Endothelial cell of umbilical vein (primary cell): Measurements from ENCODE around the gene DMWD. TPM values are rescaled to one million over a fixed set of nuclear protein-coding genes. Genes with fewer than 3 reads are reported as not detected.

Source experiments
- BruUV-seq: library from RNA; stranded (reverse); fragments of 400-500 nt; replicated peaks from 2 replicates; lab custom pipeline; 2021; lab: Mats Ljungman, UMichigan
- CTCF ChIA-PET: fragments of 300-600, 350-600 bp; sonication (Branson Sonifier 250); formaldehyde crosslinking; loops from one replicate; lab custom pipeline; 2021; ENCODE audit warnings: antibody characterized with exemption, inconsistent platforms; lab: Charles Lee
- POLR2A ChIA-PET: fragments of 300-600, 350-600 bp; sonication (Branson Sonifier 250); formaldehyde crosslinking; loops from one replicate; lab custom pipeline; 2021; ENCODE audit warnings: antibody characterized with exemption, inconsistent platforms; lab: Charles Lee
- DNase-seq: peaks from one replicate; pipeline ENCODE4 v3.0.0-alpha.2; 2011; ENCODE audit warnings: low read depth, low spot score
- FAIRE-seq: peaks from 2 replicates; lab custom pipeline; 2011; peaks lifted over from hg19 to GRCh38; lab: Jason Lieb, UNC
- H2AFZ ChIP-seq: 2 replicates; pipeline ENCODE4 v1.6.0; 2012; ENCODE audit warnings: low read depth, low read length, control low read depth, inconsistent platforms
- H3K27ac ChIP-seq: 2 replicates; pipeline ENCODE4 v1.5.1; 2011; ENCODE audit warnings: low read depth, mild to moderate bottlenecking, control low read depth, low read length, moderate library complexity; ENCODE audit not compliant: insufficient read depth
- H3K27me3 ChIP-seq, 2 experiments: 2 replicates each; pipeline versions ENCODE4 v1.6.0 to v1.6.1; 2011; ENCODE audit warnings: low read length in 2 of 2, mixed read lengths in 1 of 2; ENCODE audit not compliant: control insufficient read depth in 2 of 2, insufficient read depth in 2 of 2
- H3K36me3 ChIP-seq, 2 experiments: 2 replicates in 1 of 2; 3 replicates in 1 of 2; pipeline ENCODE4 v1.5.1; 2011; ENCODE audit warnings: low read length in 2 of 2, mild to moderate bottlenecking in 1 of 2, moderate library complexity in 1 of 2; ENCODE audit not compliant: control insufficient read depth in 2 of 2, insufficient read depth in 2 of 2; ENCODE audit errors: extremely low read depth in 1 of 2
- H3K4me1 ChIP-seq: 3 replicates; pipeline ENCODE4 v1.5.1; 2011; ENCODE audit warnings: mild to moderate bottlenecking, low read length; ENCODE audit not compliant: control insufficient read depth, insufficient read depth; ENCODE audit errors: extremely low read depth
- H3K4me2 ChIP-seq: 2 replicates; pipeline ENCODE4 v1.6.1; 2011; ENCODE audit warnings: low read length, control low read depth, mixed read lengths; ENCODE audit not compliant: insufficient read depth
- H3K4me3 ChIP-seq, 3 experiments: fragments of 200-600 bp in 1 of 3; sonication (generic), shearing (Covaris generic) in 1 of 3; replicated peaks in 1 of 3; 2 replicates each; pipeline ENCODE4 v1.5.1; 2011 to 2016; ENCODE audit warnings: control low read depth in 3 of 3, low read length in 3 of 3, mild to moderate bottlenecking in 2 of 3, inconsistent platforms in 1 of 3, low read depth in 1 of 3, moderate library complexity in 1 of 3; ENCODE audit not compliant: insufficient read depth in 1 of 3
- H3K79me2 ChIP-seq: 2 replicates; pipeline ENCODE4 v1.6.0; 2012; ENCODE audit warnings: low read length, inconsistent platforms; ENCODE audit not compliant: control insufficient read depth, insufficient read depth
- H3K9ac ChIP-seq: replicated peaks from 2 replicates; pipeline ENCODE3; 2011; ENCODE audit warnings: low read length, control low read depth; ENCODE audit not compliant: insufficient read depth; ENCODE audit errors: extremely low read depth
- H3K9me1 ChIP-seq: replicated peaks from 3 replicates; pipeline ENCODE4 v1.6.0; 2011; ENCODE audit warnings: mild to moderate bottlenecking, low read length; ENCODE audit not compliant: control insufficient read depth, insufficient read depth; ENCODE audit errors: extremely low read depth
- H3K9me3 ChIP-seq: replicated peaks from 2 replicates; pipeline ENCODE4 v1.5.1; 2012; ENCODE audit warnings: low read length, inconsistent platforms; ENCODE audit not compliant: control insufficient read depth, insufficient read depth
- H4K20me1 ChIP-seq: replicated peaks from 2 replicates; pipeline ENCODE3; 2011; ENCODE audit warnings: mild to moderate bottlenecking, low read length; ENCODE audit not compliant: control insufficient read depth, insufficient read depth; ENCODE audit errors: extremely low read depth
- CTCF ChIP-seq, 2 donors: IDR thresholded peaks; 1 replicate in 1 of 2; 2 replicates in 1 of 2; pipeline ENCODE4 v1.5.1; 2011; ENCODE audit warnings: low read length in 2 of 2, mild to moderate bottlenecking in 2 of 2, moderate library complexity in 2 of 2, control low read depth in 1 of 2, inconsistent platforms in 1 of 2, low read depth in 1 of 2; ENCODE audit not compliant: insufficient read depth in 1 of 2; ENCODE audit errors: extremely low read depth in 1 of 2
- EZH2 ChIP-seq: IDR thresholded peaks from 2 replicates; pipeline ENCODE4 v1.6.1; 2012; ENCODE audit warnings: borderline replicate concordance, low read depth, mild to moderate bottlenecking, moderate library complexity, low read length, inconsistent platforms; ENCODE audit not compliant: severe bottlenecking
- FOS ChIP-seq: IDR thresholded peaks from 2 replicates; pipeline ENCODE4 v1.6.1; 2011; ENCODE audit warnings: mild to moderate bottlenecking, low read length, moderate library complexity, borderline replicate concordance; ENCODE audit not compliant: insufficient read depth
- GATA2 ChIP-seq: IDR thresholded peaks from 2 replicates; pipeline ENCODE4 v1.7.0; 2011; ENCODE audit warnings: low read depth, mild to moderate bottlenecking, moderate library complexity, mixed read lengths, low read length; ENCODE audit not compliant: insufficient read length, insufficient read depth
- JUN ChIP-seq: IDR thresholded peaks from 2 replicates; pipeline ENCODE4 v1.6.1; 2011; ENCODE audit warnings: borderline replicate concordance, low read depth; ENCODE audit not compliant: insufficient read length, insufficient read depth
- MAX ChIP-seq: IDR thresholded peaks from 2 replicates; pipeline ENCODE4 v1.6.1; 2011; ENCODE audit not compliant: insufficient read depth, insufficient read length
- MYC ChIP-seq: IDR thresholded peaks from one replicate; pipeline ENCODE4 v1.6.1; 2011; ENCODE audit warnings: mild to moderate bottlenecking, low read depth, low read length
- POLR2A ChIP-seq: IDR thresholded peaks from 2 replicates; pipeline ENCODE4 v1.6.1; 2012; ENCODE audit warnings: low read depth, mild to moderate bottlenecking, control low read depth, low read length
- POLR2AphosphoS5 ChIP-seq: IDR thresholded peaks from 2 replicates; pipeline ENCODE4 v1.6.1; 2012; ENCODE audit warnings: low read depth, mild to moderate bottlenecking, control low read depth, low read length, moderate library complexity; ENCODE audit not compliant: insufficient read depth
- dilution Hi-C: fragments of 300-500 bp; cut with MboI; formaldehyde crosslinking; loops from one replicate; pipeline ENCODE4 v1.15.0; 2019; ENCODE audit warnings: low sequenced_read_pairs; ENCODE audit not compliant: extremely low pct_ligation_motif_present
- intact Hi-C: fragments of 100-400 bp; cut with micrococcal nuclease; formaldehyde crosslinking; loops from one replicate; pipeline ENCODE4 v1.10.0; 2022
- polyA plus RNA-seq, 4 experiments: library from polyadenylated mRNA; depleted of rRNA in 3 of 4; stranded (reverse) in 3 of 4; unstranded in 1 of 4; fragments of >200 nt; gene quantifications; 2 replicates each; pipeline versions ENCODE4 v1.2.1 to v1.2.3, GENCODE V29; 2011 to 2012; ENCODE audit warnings: missing spikeins in 1 of 4
- total RNA-seq: library from RNA; stranded (reverse); gene quantifications from 2 replicates; pipeline ENCODE4 v1.2.3, GENCODE V29; 2021

DMWD gene
- total and polyA plus RNA-seq, 2 donors (not counting 3 experiments of a cell fraction or from before 2014, with no cell fraction given) = 36.9 to 81.1 TPM

GRCh38 chr19:45757695-45758094, 35.0 kb downstream of the DMWD start:
- CTCF ChIA-PET = interaction anchor here (1.0 to 2.0 kb wide), 3 partner anchors 10 to 51 kb away, joined by 3 to 10 read pairs (median 3); no protein-coding TSS in a partner anchor
- Histone ChIP-seq H3K79me2 (no peaks in the 10 kb centered on the region), H3K9ac (no peak overlapping the region), H3K4me3 (no peak overlapping the region), H3K9me3 (no peaks in the 10 kb centered on the region), H2AFZ (no peak overlapping the region), H3K36me3 (no peaks in the 10 kb centered on the region), H4K20me1 (no peaks in the 10 kb centered on the region), H3K9me1 (no peaks in the 10 kb centered on the region), H3K27me3 (no peaks in the 10 kb centered on the region), H3K27ac (no peak overlapping the region), H3K4me2 (no peak overlapping the region), H3K4me1 (no peaks in the 10 kb centered on the region)
- intact Hi-C loops = no loop called here
- TF ChIP-seq CTCF (IDR thresholded peaks at IDR 0.05; ENCODE audit: extremely low read depth in 1 of 2, insufficient read depth in 1 of 2, low read depth in 1 of 2, low read length in 2 of 2) (no peak), EZH2 (no peak), GATA2 (no peak), MAX (no peak), JUN (no peak), FOS (no peak), POLR2A (no peak), POLR2AphosphoS5 (no peak), MYC (no peak)
- BruUV-seq = no TSS peak
- dilution Hi-C loops = no loop called here
- POLR2A ChIA-PET = interaction anchor here (0.8 kb wide), 1 partner anchor 12 kb away, joined by 3 read pairs; the partner anchor contains the start of gene SIX5
- DNase-seq = no peak
- FAIRE-seq = no peak
